Subcutaneous adipose tissue (tissue), 4 donors: Measurements from ENCODE around the gene POU5F2. TPM values are rescaled to one million over a fixed set of nuclear protein-coding genes. Genes with fewer than 3 reads are reported as not detected.

Source experiments
- total RNA-seq, 4 donors: library from RNA; depleted of rRNA; stranded (reverse); fragments of >200 nt; gene quantifications; one replicate each; pipeline ENCODE4 v1.1.0, GENCODE V29; 2016
- TF ChIP-seq, protein P1 (sequence below): fragments of 450-650 bp; IDR thresholded peaks from one replicate; pipeline ENCODE4 v1.5.1; 2016; ENCODE audit warnings: low read depth, mild to moderate bottlenecking, control low read depth, antibody characterized with exemption, moderate library complexity

Gene POU5F2, protein sequence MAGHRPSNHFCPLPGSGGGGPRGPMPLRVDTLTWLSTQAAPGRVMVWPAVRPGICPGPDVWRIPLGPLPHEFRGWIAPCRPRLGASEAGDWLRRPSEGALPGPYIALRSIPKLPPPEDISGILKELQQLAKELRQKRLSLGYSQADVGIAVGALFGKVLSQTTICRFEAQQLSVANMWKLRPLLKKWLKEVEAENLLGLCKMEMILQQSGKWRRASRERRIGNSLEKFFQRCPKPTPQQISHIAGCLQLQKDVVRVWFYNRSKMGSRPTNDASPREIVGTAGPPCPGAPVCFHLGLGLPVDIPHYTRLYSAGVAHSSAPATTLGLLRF
- 1 to 10 TPM; 3.9 to 6.2 (median 4.4) TPM for total RNA-seq

DNA sequence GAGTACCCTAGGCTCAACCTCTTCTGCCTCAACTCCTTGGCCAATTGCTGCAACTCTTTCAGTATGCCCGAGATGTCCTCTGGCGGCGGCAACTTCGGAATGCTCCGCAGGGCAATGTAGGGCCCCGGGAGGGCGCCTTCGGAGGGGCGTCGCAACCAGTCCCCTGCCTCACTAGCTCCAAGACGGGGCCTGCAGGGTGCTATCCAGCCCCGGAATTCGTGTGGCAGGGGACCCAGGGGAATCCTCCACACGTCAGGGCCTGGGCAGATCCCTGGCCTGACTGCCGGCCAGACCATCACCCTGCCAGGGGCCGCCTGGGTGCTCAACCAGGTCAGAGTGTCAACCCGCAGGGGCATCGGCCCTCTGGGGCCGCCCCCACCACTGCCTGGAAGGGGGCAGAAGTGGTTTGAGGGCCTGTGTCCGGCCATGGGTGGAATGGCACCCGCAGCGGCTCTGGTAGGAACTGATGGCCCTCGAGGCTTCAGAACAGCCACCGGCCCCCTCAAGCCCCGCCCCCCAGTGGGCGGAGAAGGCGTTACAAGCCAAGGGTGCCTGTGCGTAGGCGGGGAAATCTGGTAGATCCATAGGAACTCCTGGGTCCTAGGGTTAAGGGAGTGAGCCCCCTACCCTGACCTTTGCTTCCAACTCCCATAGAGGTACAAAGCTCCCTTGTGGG, at the start of gene POU5F2:
POU5F2 (minus strand) TSS at position 465 of the 676 bp plus-strand sequence; CDS start at position 428, 37 bp downstream.
- TF ChIP-seq, protein P1, sequence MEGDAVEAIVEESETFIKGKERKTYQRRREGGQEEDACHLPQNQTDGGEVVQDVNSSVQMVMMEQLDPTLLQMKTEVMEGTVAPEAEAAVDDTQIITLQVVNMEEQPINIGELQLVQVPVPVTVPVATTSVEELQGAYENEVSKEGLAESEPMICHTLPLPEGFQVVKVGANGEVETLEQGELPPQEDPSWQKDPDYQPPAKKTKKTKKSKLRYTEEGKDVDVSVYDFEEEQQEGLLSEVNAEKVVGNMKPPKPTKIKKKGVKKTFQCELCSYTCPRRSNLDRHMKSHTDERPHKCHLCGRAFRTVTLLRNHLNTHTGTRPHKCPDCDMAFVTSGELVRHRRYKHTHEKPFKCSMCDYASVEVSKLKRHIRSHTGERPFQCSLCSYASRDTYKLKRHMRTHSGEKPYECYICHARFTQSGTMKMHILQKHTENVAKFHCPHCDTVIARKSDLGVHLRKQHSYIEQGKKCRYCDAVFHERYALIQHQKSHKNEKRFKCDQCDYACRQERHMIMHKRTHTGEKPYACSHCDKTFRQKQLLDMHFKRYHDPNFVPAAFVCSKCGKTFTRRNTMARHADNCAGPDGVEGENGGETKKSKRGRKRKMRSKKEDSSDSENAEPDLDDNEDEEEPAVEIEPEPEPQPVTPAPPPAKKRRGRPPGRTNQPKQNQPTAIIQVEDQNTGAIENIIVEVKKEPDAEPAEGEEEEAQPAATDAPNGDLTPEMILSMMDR = no peak

DNA sequence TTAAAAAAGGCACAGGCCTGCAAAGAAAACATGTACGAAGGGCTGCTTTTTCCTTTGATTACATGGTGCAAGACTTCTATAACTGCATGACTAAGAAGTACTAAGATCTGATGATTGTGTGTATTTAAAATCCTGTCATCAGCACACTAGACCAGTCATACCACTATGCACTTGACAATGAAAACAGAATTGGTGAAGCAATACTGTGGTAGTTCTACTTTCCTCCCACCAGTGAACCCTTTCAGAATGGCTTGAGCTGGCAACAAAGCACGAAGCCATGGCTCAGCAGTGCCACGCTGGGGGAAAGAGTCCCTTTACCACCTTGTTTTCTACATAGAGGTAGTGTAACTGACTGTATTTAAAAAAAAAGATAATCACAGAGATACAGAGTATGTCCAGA, 49.0 kb upstream of the POU5F2 start:
- TF ChIP-seq, protein P1 = no peak

DNA sequence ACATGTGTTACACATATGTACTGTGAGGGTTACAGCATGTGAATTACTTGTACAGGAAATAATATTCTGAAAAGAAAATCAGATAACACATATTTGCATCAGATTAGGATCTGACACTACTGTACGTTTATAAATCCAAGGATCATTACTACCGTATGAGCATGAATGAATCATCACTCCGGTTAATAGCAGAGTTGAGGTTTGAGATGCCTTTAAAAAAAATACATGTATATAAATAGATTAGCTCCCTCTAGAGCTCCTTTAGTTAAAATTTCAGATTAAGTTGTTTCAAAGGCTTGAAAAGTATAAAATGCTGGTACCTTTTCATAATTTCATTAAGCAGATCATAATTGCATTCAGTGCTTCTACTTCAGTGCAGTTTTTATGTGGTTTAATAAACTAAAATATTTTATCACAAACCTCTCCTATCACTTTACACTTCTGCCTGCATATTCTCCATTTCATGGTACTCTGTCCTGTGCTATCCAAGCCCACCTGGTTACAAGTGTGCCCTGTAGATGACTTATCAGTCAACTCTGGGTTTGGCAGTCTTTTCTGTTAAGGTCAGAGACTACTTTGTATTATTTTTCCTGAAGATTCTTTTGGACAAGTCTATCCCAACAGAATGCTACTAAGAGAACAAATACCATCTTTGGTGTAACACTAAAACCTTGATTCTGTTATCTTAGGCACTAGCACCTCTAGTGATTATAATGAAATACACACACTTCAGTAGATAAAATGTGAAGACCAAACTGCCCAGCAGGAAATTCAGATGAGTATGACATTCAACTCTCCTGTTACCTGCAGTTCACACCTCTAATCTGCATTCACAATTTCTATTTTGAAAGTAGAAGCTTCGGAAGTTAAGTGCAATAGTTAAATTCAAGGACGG, 48.0 kb upstream of the POU5F2 start:
- TF ChIP-seq, protein P1 = no peak

DNA sequence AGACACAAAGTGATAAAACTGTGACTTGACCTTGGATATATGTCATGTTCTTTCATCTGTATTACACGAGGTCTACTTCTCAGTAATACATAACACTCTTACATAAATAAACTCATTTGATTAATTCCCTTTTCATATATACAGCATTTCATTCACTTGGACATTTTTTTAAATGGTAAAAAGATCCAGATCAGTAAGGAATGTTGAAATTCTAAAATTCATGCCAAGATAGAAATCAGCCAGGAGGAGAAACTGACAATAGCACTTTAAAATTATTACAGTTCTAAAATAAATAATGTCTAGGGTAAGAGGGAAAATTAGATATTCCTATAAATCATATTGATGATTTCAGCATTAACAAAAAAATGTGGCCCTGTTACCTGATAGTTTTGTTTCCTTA, 46.2 kb upstream of the POU5F2 start:
- TF ChIP-seq, protein P1 = no peak

DNA sequence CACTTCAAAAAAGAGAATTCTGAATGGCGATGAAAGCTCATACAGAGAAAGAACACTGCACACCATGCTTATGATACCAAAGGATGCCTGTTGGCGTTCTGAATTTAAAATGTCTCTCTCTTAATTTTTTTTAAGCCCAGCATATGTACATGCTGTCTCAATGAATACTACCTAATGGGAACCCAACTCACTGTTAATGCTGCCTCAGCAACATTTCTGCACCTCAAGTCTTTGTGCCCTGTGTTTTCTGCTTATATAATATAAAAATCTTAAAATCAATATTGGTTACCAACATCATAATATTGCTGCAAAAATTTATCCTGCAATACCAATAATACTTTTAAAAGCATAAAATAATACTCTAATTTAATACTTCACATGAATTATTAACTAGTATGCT, 44.1 kb upstream of the POU5F2 start:
- TF ChIP-seq, protein P1 = no peak

DNA sequence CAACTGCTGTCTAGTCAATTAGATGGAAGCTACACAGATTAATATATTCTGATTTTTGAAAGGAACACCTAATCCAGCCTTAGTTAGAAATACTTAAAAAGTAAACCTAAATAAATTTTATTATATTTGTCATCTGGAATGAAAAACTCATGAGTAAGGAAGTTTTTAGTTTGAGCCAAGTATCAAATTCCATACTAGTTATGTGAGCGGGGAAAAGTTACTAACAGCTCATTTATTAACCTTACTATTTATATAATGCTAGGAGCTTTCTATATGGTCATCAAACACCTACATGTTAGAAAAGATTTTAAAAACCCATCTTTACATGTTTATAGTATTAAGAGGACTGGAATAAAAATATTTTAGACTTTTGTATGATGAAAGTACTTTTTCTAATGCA, 41.6 kb upstream of the POU5F2 start:
- TF ChIP-seq, protein P1 = no peak

DNA sequence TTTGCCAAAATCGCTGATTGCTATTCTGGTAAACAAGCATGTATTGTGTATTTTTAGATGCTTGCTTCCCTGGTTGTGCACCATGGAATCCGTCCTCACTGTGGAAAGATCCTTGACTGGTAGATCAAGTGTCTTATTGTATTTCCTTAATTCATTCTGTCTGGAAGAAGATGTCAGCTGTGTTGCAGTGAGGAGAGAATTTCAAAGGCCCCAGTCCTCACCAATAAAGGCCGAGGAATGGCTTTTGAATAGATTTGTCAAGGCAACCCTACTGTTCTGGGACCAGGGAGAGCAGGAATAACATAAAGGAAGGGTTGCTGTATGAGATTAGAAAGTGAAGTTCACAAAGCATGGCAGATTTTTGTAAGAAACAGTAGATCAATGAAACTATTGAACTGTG, 36.2 kb upstream of the POU5F2 start:
- TF ChIP-seq, protein P1 = no peak
